H9 (cell line): ENCODE measurements around the gene ADAMTSL3. TPM values are rescaled to one million over a fixed set of nuclear protein-coding genes. Genes with fewer than 3 reads are reported as not detected.

Experiments
- DNase-seq: peaks from one replicate; pipeline ENCODE4 v3.0.0-alpha.2; 2017
- H2AFZ ChIP-seq: one replicate; pipeline ENCODE4 v1.6.1; 2013; ENCODE audit warnings: mild to moderate bottlenecking, low read length, control low read depth, moderate library complexity
- H2AK5ac ChIP-seq: 2 replicates; pipeline ENCODE4 v1.6.1; 2013; ENCODE audit warnings: low read length, control low read depth, mixed read lengths; ENCODE audit not compliant: insufficient read length
- H2BK120ac ChIP-seq: one replicate; pipeline ENCODE4 v1.6.1; 2013; ENCODE audit warnings: low read depth, mild to moderate bottlenecking, low read length, control low read depth, inconsistent platforms; ENCODE audit not compliant: poor library complexity, severe bottlenecking
- H2BK12ac ChIP-seq: 2 replicates; pipeline ENCODE4 v1.6.1; 2013; ENCODE audit warnings: low read length, control low read depth, mixed read lengths, low read depth; ENCODE audit not compliant: insufficient read length
- H2BK15ac ChIP-seq: 2 replicates; pipeline ENCODE4 v1.6.1; 2013; ENCODE audit warnings: low read depth, low read length, control low read depth
- H2BK20ac ChIP-seq: one replicate; pipeline ENCODE4 v1.6.1; 2013; ENCODE audit warnings: low read depth, mild to moderate bottlenecking, low read length, control low read depth, inconsistent platforms; ENCODE audit not compliant: poor library complexity, severe bottlenecking
- H2BK5ac ChIP-seq: 2 replicates; pipeline ENCODE4 v1.6.1; 2013; ENCODE audit warnings: low read length, control low read depth, mixed read lengths; ENCODE audit not compliant: insufficient read length
- H3K14ac ChIP-seq: 2 replicates; pipeline ENCODE4 v1.6.1; 2013; ENCODE audit warnings: low read length, control low read depth; ENCODE audit not compliant: insufficient read depth
- H3K18ac ChIP-seq: 2 replicates; pipeline ENCODE4 v1.6.1; 2013; ENCODE audit warnings: low read depth, mild to moderate bottlenecking, mixed read lengths, low read length, control low read depth; ENCODE audit not compliant: insufficient read length
- H3K23ac ChIP-seq: 2 replicates; pipeline ENCODE4 v1.6.1; 2013; ENCODE audit warnings: low read length, control low read depth, mixed read lengths, low read depth; ENCODE audit not compliant: insufficient read length
- H3K23me2 ChIP-seq: 2 replicates; pipeline ENCODE4 v1.6.1; 2013; ENCODE audit warnings: low read depth, mild to moderate bottlenecking, mixed read lengths, low read length, control low read depth; ENCODE audit not compliant: insufficient read length, poor library complexity, severe bottlenecking
- H3K27ac ChIP-seq: 2 replicates; pipeline ENCODE4 v1.5.1; 2013; ENCODE audit warnings: low read length, control low read depth, mixed read lengths, low read depth; ENCODE audit not compliant: insufficient read length
- H3K27me3 ChIP-seq: 2 replicates; pipeline ENCODE4 v1.6.1; 2013; ENCODE audit warnings: low read length, control low read depth, inconsistent platforms; ENCODE audit not compliant: insufficient read depth
- H3K4ac ChIP-seq: 2 replicates; pipeline ENCODE4 v1.6.1; 2013; ENCODE audit warnings: low read depth, mild to moderate bottlenecking, control low read depth, inconsistent platforms, low read length, moderate library complexity
- H3K4me1 ChIP-seq: 2 replicates; pipeline ENCODE4 v1.6.1; 2013; ENCODE audit warnings: low read length, control low read depth, inconsistent platforms; ENCODE audit not compliant: insufficient read depth
- H3K4me2 ChIP-seq: 2 replicates; pipeline ENCODE4 v1.6.1; 2013; ENCODE audit warnings: low read length, control low read depth, mixed read lengths; ENCODE audit not compliant: insufficient read length, insufficient read depth
- H3K56ac ChIP-seq: 2 replicates; pipeline ENCODE4 v1.6.1; 2013; ENCODE audit warnings: low read depth, mild to moderate bottlenecking, mixed read lengths, low read length, control low read depth; ENCODE audit not compliant: insufficient read length
- H3K79me1 ChIP-seq: 2 replicates; pipeline ENCODE4 v1.6.1; 2013; ENCODE audit warnings: low read depth, mild to moderate bottlenecking, moderate library complexity, low read length, control low read depth, inconsistent platforms; ENCODE audit not compliant: insufficient read depth, poor library complexity, severe bottlenecking
- H3K79me2 ChIP-seq: 2 replicates; pipeline ENCODE4 v1.6.1; 2013; ENCODE audit warnings: low read length, control low read depth, inconsistent platforms; ENCODE audit not compliant: insufficient read depth
- H3K9ac ChIP-seq: 2 replicates; pipeline ENCODE4 v1.6.1; 2013; ENCODE audit warnings: low read length, control low read depth, mixed read lengths; ENCODE audit not compliant: insufficient read length; ENCODE audit errors: extremely low read depth
- H3K9me3 ChIP-seq: one replicate; pipeline ENCODE4 v1.6.1; 2013; ENCODE audit warnings: low read depth, low read length, inconsistent platforms; ENCODE audit not compliant: control insufficient read depth
- H3T11ph ChIP-seq: one replicate; pipeline ENCODE4 v1.6.1; 2013; ENCODE audit warnings: mild to moderate bottlenecking, low read length, control low read depth, inconsistent platforms
- H4K20me1 ChIP-seq: one replicate; pipeline ENCODE4 v1.6.1; 2013; ENCODE audit not compliant: control insufficient read depth, insufficient read length, insufficient read depth
- H4K5ac ChIP-seq: 2 replicates; pipeline ENCODE4 v1.6.1; 2013; ENCODE audit warnings: low read depth, mild to moderate bottlenecking, mixed read lengths, low read length, control low read depth; ENCODE audit not compliant: insufficient read length
- H4K8ac ChIP-seq: replicated peaks from 2 replicates; pipeline ENCODE4 v1.6.1; 2013; ENCODE audit warnings: low read length, control low read depth, mixed read lengths, low read depth; ENCODE audit not compliant: insufficient read length
- H4K91ac ChIP-seq: 2 replicates; pipeline ENCODE4 v1.6.1; 2013; ENCODE audit warnings: low read depth, mild to moderate bottlenecking, moderate library complexity, mixed read lengths, low read length, control low read depth; ENCODE audit not compliant: insufficient read length
- H3K27ac Mint-ChIP-seq, 3 experiments: 2 replicates in 2 of 3; 3 replicates in 1 of 3; pipeline ENCODE4 v1.8.0; 2020 to 2021; ENCODE audit warnings: mixed read lengths in 3 of 3, mild to moderate bottlenecking in 1 of 3, moderate library complexity in 1 of 3
- H3K27me3 Mint-ChIP-seq: 2 replicates; pipeline ENCODE4 v1.8.0; 2021; ENCODE audit warnings: low read depth, mild to moderate bottlenecking, moderate library complexity, mixed read lengths
- H3K36me3 Mint-ChIP-seq, 3 experiments: 2 replicates in 2 of 3; 3 replicates in 1 of 3; pipeline ENCODE4 v1.8.0; 2020 to 2021; ENCODE audit warnings: low read depth in 3 of 3, mixed read lengths in 3 of 3; ENCODE audit not compliant: insufficient read depth in 1 of 3
- H3K4me1 Mint-ChIP-seq, 2 experiments: 2 replicates each; pipeline ENCODE4 v1.8.0; 2020; ENCODE audit warnings: mixed read lengths in 2 of 2
- H3K4me3 Mint-ChIP-seq, 2 experiments: 2 replicates in 1 of 2; 3 replicates in 1 of 2; pipeline ENCODE4 v1.8.0; 2020 to 2021; ENCODE audit warnings: mild to moderate bottlenecking in 2 of 2, mixed read lengths in 2 of 2, moderate library complexity in 1 of 2
- H3K9me3 Mint-ChIP-seq, 2 experiments: 2 replicates in 1 of 2; 3 replicates in 1 of 2; pipeline ENCODE4 v1.8.0; 2020; ENCODE audit warnings: mild to moderate bottlenecking in 2 of 2, mixed read lengths in 2 of 2, moderate library complexity in 1 of 2
- CTCF ChIP-seq: fragments of 200-600 bp; sonication (generic); conservative IDR thresholded peaks from 3 replicates; pipeline ENCODE4 v1.8.0; 2021; ENCODE audit warnings: antibody characterized with exemption, mild to moderate bottlenecking
- WGBS: extraction: QIAGEN DNeasy Blood & Tissue Kit; methylation state at CpG from one replicate; pipeline ENCODE4 v1.1.7; 2013; ENCODE audit warnings: missing lambda C conversion rate, low lambda C conversion rate, mixed read lengths; ENCODE audit not compliant: insufficient read length; ENCODE audit errors: extremely low coverage; 5-methylcytosine and 5-hydroxymethylcytosine counted together
- total RNA-seq: library from RNA; stranded (reverse); gene quantifications from 2 replicates; pipeline ENCODE4 v1.2.1, GENCODE V29; 2021

Gene ADAMTSL3
- total RNA-seq, 1 experiment from 2014 or later: 0.39 TPM

- Mint-ChIP-seq H3K9me3 (peaks cover 5 to 10% of the 10 kb centered on the region in 2 experiments), H3K27me3 (no peaks in the 10 kb centered on the region), H3K4me1 (peaks cover 5 to 10% of the 10 kb centered on the region in 2 experiments; a peak in 3 of 4 replicates), H3K27ac (no peak overlapping the region; a peak in 1 of 7 replicates), H3K36me3 (peaks cover 0 to 2% (median 0%) of the 10 kb centered on the region in 3 experiments; a peak in 4 of 7 replicates), H3K4me3 (no peak overlapping the region)
- H3T11ph ChIP-seq: no peak overlapping the region
- TF ChIP-seq CTCF: no peak
- no peak overlapping the region for H4K5ac ChIP-seq
- no peak overlapping the region for H4K91ac ChIP-seq
- no peak overlapping the region for H2BK15ac ChIP-seq
- H2AFZ ChIP-seq: no peak overlapping the region
- H4K20me1 ChIP-seq: no peaks in the 10 kb centered on the region
- no peak overlapping the region for H3K9ac ChIP-seq
- no peaks in the 10 kb centered on the region for H3K4me1 ChIP-seq
- no peak overlapping the region for H2BK20ac ChIP-seq
- no peaks in the 10 kb centered on the region for H3K79me2 ChIP-seq
- no peak overlapping the region for H2BK12ac ChIP-seq
- H3K23me2 ChIP-seq: no peaks in the 10 kb centered on the region
- no peak overlapping the region for H3K4ac ChIP-seq
- H3K18ac ChIP-seq: no peak overlapping the region
- H3K23ac ChIP-seq: no peak overlapping the region
- H2BK5ac ChIP-seq: no peak overlapping the region
- DNase-seq: no peak
- H3K14ac ChIP-seq: no peak overlapping the region
- no peak overlapping the region for H3K4me2 ChIP-seq
- WGBS: no CpG with 5 or more reads among the region's 5 CpGs
- H3K27ac ChIP-seq: no peak overlapping the region
- no peak overlapping the region for H2BK120ac ChIP-seq
- no peak overlapping the region for H2AK5ac ChIP-seq
- H4K8ac ChIP-seq: no peak overlapping the region
- H3K9me3 ChIP-seq: peaks cover 4% of the 10 kb centered on the region
- H3K79me1 ChIP-seq: no peaks in the 10 kb centered on the region
- H3K56ac ChIP-seq: no peak overlapping the region
- H3K27me3 ChIP-seq: no peaks in the 10 kb centered on the region
Observed at GRCh38 chr15:83928878-83929418, 275.0 kb downstream of the ADAMTSL3 start.
